HG03025 (cell line): ENCODE results near the gene TROAP.
"Not testable (repeated sequence)": the region's sequence is repeated elsewhere in the genome, so short reads cannot be mapped to it uniquely, and the experiment has no call there.

Source experiments
- ATAC-seq: cut with Tn5 transposase; IDR thresholded peaks from one replicate; pipeline ENCODE4 v1.9.1; 2021; ENCODE audit warnings: mild to moderate bottlenecking, moderate library complexity; ENCODE audit not compliant: unreplicated experiment, low FRiP score

TROAP gene

DNA sequence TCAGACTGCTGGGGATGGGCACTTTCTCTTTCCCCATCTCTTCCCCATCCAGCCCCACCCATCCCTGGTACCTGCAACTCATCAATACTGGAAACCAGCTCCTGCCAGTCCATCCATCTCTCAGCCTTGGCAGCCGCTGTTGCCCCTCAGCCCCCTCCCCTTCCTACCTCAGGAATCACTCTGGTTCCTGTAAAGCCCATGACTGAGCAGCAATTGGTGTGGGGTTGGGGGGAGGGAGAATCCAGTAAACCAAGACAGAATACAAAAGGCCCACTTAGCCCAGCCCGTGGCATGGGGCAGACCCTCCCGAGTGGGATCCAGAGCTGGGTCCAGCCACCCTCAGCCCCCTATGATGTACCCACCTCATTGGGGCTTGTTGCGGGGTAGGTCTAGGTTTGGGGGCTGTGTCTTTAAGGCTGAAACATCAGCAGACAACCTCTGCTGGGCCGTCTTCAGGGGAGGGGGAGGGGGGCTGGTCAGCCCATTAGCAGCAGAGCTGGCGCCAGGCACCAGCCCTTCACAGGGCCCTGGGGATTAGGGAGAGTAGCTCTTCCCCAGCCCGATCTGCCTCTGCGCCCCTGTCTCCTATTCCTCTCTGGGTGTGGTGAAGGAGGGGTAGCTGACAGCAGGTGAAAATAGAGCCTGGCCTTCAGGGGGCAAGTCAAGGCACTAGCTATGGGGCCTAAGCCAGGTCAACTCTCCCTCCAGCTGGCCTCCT lies 28.8 kb upstream of the TROAP start:
- ATAC-seq, result no peak

GRCh38 chr12:49294804-49295081 lies 28.3 kb upstream of the TROAP start:
- ATAC-seq, result no peak

- ATAC-seq, result no peak
Observed at GRCh38 chr12:49295082-49295936, 27.7 kb upstream of the TROAP start, which contains the start of gene PRPH. Gene PRPH, plus strand, starts transcription at chr12:49295147. Its CDS starts 54 bp downstream, at chr12:49295201.

DNA sequence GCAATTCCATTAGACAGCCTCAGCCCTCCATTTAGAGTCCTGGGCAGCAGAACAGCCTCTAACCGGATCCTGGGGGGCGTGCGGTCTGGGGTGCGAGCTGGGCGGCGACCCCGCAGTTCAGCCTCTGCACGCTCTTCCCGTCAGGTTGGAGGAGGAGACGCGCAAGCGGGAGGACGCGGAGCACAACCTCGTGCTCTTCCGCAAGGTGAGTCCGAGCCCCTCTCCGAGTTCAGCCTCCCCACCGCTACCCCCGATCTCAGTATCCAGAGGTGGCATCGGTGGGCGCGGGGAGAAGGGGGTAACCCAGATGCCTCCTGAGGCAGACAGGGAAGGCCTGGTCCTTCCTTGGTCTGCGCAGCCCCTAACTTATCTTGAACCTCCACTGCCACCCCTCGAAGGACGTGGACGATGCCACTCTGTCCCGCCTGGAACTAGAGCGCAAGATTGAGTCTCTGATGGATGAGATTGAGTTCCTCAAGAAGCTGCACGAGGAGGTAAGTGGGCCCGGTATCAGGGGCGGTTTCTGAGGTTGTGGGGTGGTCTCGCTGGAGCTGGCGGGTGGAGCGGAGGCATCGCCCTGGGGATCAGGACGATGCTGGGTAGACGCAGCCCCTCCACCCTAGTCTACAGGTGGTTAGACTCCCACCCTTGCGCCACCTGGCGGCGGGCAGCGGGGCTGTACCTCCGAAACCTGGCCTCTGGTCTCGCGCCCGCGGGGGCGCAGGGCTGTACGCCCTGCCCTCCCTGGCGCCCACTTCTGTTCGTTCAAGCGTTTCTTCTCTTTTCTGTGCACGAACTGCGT lies 26.8 kb upstream of the TROAP start:
- no peak for ATAC-seq

DNA sequence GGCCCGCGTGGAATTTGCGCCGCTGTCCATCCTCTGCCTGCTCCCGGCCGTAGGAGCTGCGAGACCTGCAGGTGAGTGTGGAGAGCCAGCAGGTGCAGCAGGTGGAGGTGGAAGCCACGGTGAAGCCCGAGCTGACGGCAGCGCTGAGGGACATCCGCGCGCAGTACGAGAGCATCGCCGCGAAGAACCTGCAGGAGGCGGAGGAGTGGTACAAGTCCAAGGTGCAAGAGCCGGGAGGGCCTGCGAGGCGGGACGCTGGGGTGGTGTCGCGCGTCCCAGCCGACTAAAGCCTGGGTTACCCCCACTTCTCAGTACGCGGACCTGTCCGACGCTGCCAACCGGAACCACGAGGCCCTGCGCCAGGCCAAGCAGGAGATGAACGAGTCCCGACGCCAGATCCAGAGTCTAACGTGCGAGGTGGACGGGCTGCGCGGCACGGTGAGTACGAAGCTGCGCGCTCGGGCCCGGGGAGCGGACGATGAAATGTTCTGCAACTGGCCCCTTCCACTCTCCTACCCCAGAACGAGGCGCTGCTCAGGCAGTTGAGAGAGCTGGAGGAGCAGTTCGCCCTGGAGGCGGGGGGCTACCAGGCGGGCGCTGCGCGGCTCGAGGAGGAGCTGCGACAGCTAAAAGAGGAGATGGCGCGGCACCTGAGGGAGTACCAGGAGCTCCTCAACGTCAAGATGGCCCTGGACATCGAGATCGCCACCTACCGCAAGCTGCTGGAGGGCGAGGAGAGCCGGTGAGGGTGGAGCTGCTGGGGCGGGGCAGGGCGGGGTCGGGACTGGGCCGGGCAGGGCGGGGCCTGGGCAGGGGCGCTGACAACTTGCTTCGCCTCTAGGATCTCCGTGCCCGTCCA lies 26.0 kb upstream of the TROAP start:
- no peak for ATAC-seq

DNA sequence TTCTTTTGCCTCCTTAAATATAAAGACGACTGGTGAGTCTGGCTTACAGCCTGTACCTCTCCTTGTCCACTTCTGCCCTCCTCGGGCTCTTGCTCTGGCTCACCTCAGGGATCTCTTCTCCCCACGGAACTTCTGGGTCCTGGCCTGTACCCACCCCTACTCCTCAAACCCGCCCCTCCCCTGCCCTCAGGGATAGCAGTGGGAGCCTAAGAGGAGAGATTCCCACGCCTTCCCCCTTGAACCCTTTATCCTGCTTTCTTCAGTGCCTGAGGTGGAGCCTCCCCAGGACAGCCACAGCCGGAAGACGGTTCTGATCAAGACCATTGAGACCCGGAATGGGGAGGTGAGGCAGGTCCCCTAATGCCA lies 25.4 kb upstream of the TROAP start:
- ATAC-seq, result no peak

GRCh38 chr12:49298160-49298559 lies 24.9 kb upstream of the TROAP start:
- ATAC-seq, result no peak

DNA sequence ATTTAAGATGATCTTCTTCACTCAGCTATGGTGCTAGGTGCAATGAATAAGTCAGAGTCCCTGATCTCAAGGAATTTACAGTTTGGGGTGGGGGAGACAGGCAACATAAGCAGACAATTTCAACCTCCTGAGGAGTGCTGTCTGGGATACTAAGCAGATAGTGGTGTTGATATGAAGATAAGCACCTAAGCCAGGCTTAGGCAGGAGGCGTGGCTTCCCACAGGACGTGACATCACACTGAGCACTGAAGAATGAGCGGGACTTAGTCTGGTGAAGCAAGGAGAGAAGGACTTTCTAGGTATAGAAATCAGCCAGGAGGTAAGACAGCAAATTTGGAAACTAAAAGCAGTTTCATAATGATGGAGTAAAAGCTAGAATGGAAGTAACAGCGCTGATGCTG lies 21.3 kb upstream of the TROAP start:
- ATAC-seq, result no peak

DNA sequence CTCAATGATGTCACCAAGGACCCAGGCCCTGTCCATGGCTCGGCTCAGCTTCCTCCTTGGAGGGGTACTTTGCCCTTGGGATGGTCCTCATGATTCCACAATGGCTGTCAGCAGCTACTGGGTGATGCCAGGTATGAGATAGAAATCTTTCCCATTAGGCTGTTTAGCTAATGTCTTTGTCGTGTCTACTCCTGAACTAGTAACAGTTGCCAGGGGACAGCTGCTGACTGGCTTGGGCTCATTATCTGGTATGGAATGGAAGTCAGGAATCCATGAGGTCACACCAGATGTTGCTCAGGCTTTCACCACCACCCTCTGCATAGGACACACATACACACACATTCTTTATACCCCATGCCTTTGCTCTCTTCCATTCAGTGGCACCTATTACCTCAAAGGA lies 18.9 kb upstream of the TROAP start:
- no peak for ATAC-seq

GRCh38 chr12:49305762-49306510 lies 17.1 kb upstream of the TROAP start:
- ATAC-seq, result no peak

DNA sequence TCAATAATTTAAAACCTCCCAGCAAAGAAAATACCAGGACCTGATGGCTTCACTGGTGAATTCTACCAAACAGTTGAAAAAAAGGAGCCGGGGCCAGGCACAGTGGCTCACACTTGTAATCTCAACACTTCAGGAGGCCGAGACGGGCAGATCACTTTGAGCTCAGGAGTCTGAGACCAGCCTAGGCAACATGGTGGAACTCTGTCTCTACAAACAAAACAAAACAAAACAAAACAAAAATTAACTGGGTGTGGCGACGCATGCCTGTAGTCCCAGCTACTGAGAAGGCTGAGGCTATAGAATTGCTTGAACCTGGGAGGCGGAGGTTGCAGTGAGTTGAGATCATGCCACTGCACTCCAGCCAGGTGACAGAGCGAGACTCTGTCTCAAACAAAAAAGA lies 13.7 kb upstream of the TROAP start:
- no peak for ATAC-seq

DNA sequence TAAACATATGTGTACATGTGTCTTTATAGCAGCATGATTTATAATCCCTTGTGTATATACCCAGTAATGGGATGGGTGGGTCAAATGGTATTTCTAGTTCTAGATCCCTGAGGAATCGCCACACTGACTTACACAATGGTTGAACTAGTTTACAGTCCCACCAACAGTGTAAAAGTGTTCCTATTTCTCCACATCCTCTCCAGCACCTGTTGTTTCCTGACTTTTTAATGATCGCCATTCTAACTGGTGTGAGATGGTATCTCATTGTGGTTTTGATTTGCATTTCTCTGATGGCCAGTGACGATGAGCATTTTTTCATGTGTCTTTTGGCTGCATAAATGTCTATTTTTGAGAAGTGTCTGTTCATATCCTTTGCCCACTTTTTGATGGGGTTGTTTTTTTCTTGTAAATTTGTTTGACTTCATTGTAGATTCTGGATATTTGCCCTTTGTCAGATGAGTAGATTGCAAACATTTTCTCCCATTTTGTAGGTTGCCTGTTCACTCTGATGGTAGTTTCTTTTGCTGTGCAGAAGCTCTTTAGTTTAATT lies 12.5 kb upstream of the TROAP start:
- ATAC-seq, result not testable (repeated sequence)

GRCh38 chr12:49314811-49315210 lies 8.2 kb upstream of the TROAP start:
- no peak for ATAC-seq

DNA sequence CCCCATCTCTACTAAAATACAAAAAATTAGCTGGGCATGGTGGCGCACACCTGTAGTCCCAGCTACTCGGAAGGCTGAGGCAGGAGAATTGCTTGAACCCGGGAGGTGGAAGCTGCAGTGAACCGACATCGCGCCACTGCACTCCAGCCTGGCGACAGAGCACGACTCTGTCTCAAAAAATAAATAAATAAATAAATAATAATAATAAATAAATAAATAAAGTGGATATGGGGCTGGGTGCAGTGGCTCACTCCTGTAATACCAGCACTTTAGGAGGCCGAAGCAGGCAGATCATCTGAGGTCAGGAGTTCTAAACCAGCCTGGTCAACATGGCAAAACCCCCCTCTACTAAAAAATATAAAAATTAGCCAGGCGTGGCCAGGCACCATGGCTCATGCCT lies 5.9 kb upstream of the TROAP start:
- ATAC-seq, result not testable (repeated sequence)

GRCh38 chr12:49320411-49321103 lies 2.5 kb upstream of the TROAP start:
- ATAC-seq, result not testable (repeated sequence)

GRCh38 chr12:49322367-49322707 lies 718 bp upstream of the TROAP start:
- no peak for ATAC-seq

DNA sequence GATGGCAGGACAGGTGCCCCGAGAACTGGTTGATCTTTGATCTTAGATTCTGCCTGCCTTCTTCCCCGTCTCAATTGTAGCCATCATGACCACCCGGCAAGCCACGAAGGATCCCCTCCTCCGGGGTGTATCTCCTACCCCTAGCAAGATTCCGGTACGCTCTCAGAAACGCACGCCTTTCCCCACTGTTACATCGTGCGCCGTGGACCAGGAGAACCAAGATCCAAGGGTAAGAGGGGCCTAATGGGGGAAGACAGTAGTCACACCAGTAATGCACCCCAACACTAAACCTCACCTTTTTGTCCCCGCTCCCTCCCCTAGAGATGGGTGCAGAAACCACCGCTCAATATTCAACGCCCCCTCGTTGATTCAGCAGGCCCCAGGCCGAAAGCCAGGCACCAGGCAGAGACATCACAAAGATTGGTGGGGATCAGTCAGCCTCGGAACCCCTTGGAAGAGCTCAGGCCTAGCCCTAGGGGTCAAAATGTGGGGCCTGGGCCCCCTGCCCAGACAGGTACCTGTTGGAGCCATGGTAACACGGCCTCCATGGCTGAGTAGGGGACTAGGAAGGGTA lies 556 bp downstream of the TROAP start:
- ATAC-seq, result no peak

- no peak for ATAC-seq
Observed at GRCh38 chr12:49325606-49326005, 2.6 kb downstream of the TROAP start.

DNA sequence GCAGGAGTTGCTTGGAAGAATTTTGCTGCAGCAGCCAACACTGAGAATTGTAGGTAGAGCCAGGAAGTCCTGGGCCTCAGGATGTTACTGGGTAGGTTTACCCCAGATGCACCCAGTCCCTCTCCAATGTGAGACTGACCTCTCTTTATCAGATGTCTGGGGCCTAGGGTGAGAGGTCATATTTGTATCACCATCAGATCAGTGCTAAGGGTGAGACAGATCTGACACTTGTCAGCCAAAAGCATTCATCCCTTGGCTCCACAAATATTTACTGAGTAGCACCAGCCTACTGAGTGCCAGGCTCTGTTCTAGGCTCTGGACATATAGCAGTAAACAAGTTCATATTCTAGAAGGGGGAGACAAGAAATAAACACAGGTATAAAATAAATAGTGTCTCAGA lies 4.3 kb downstream of the TROAP start:
- no peak for ATAC-seq
